Measurements from ENCODE around the gene PUM2. TPM values are rescaled to one million over a fixed set of nuclear protein-coding genes. Genes with fewer than 3 reads are reported as not detected.
A peak's percentile ranks its signal among the peaks of the same experiment; 100 is the strongest.

PUM2 gene
- total and polyA plus RNA-seq, 4 donors: 18.5 to 61.0 (median 35.1) TPM

GRCh38 chr2:20216130-20217025 lies 134.3 kb downstream of the PUM2 start:
- no peak for DNase-seq (ENCODE audit: low spot score)
- no peaks in the 10 kb centered on the region for H3K27me3 ChIP-seq (ENCODE audit: control insufficient read depth in 4 of 4, insufficient read depth in 4 of 4, low read length in 3 of 4)
- peak overlapping the region; percentile 94 to 98 for H3K27ac ChIP-seq (ENCODE audit: low read depth in 1 of 2, low read length in 2 of 2)
- H3K4me3 ChIP-seq (ENCODE audit: low read depth in 1 of 3, low read length in 3 of 3): no peak overlapping the region
- peak overlapping the region; percentile 57 to 73 for H3K9ac ChIP-seq (ENCODE audit: low read depth in 1 of 2, low read length in 2 of 2)
- no peaks in the 10 kb centered on the region for H3K36me3 ChIP-seq (ENCODE audit: control insufficient read depth in 4 of 4, insufficient read depth in 3 of 4, low read depth in 1 of 4, low read length in 3 of 4)
- 39% methylated on average over 22 of the region's 22 CpGs for WGBS
- no peaks in the 10 kb centered on the region for H3K9me3 ChIP-seq (ENCODE audit: control insufficient read depth in 4 of 4, low read length in 3 of 4)
- no peak for TF ChIP-seq FOXA1 (IDR thresholded peaks at IDR 0.05)
- TF ChIP-seq JUND (IDR thresholded peaks at IDR 0.05): no peak
- no peak for TF ChIP-seq RXRA (IDR thresholded peaks at IDR 0.05)
- TF ChIP-seq ATF3 (IDR thresholded peaks at IDR 0.05): no peak
- no peak for TF ChIP-seq HNF4G (IDR thresholded peaks at IDR 0.05)
- no peak for TF ChIP-seq GABPA (IDR thresholded peaks at IDR 0.05 in 1 of 2, conservative IDR thresholded peaks at IDR 0.05 in 1 of 2)
- no peak for TF ChIP-seq FOXA2 (IDR thresholded peaks at IDR 0.05)
- TF ChIP-seq SP1 (IDR thresholded peaks at IDR 0.05): no peak
- no peak for TF ChIP-seq TAF1 (conservative IDR thresholded peaks at IDR 0.05)
- TF ChIP-seq YY1 (IDR thresholded peaks at IDR 0.05): no peak
- TF ChIP-seq RAD21 (IDR thresholded peaks at IDR 0.05): no peak
- no peak for TF ChIP-seq CTCF (IDR thresholded peaks at IDR 0.05; ENCODE audit: low read depth, low read length, missing input control)
- no peak for TF ChIP-seq REST (IDR thresholded peaks at IDR 0.05)
- TF ChIP-seq EGR1 (IDR thresholded peaks at IDR 0.05; ENCODE audit: low read depth in 2 of 2): no peak
- peaks cover 10 to 97% (median 75%) of the 10 kb centered on the region in 4 donors for H3K4me1 ChIP-seq (ENCODE audit: control insufficient read depth in 4 of 4, insufficient read depth in 4 of 4, low read length in 3 of 4)

GRCh38 chr2:20215183-20216040 lies 135.2 kb downstream of the PUM2 start:
- 40% methylated on average over 13 of the region's 13 CpGs for WGBS
- H3K36me3 ChIP-seq (ENCODE audit: control insufficient read depth in 4 of 4, insufficient read depth in 3 of 4, low read depth in 1 of 4, low read length in 3 of 4): no peaks in the 10 kb centered on the region
- H3K27me3 ChIP-seq (ENCODE audit: control insufficient read depth in 4 of 4, insufficient read depth in 4 of 4, low read length in 3 of 4): no peaks in the 10 kb centered on the region
- peak overlapping the region in 1 of 3 donors; percentile 9 for H3K4me3 ChIP-seq (ENCODE audit: low read depth in 1 of 3, low read length in 3 of 3)
- peak; percentile 63 for DNase-seq (ENCODE audit: low spot score)
- no peaks in the 10 kb centered on the region for H3K9me3 ChIP-seq (ENCODE audit: control insufficient read depth in 4 of 4, low read length in 3 of 4)
- peaks cover 18 to 97% (median 74%) of the 10 kb centered on the region in 4 donors for H3K4me1 ChIP-seq (ENCODE audit: control insufficient read depth in 4 of 4, insufficient read depth in 4 of 4, low read length in 3 of 4)
- peak overlapping the region; percentile 34 to 73 for H3K9ac ChIP-seq (ENCODE audit: low read depth in 1 of 2, low read length in 2 of 2)
- H3K27ac ChIP-seq (ENCODE audit: low read depth in 1 of 2, low read length in 2 of 2): peak overlapping the region; percentile 94 to 98
- TF ChIP-seq YY1 (IDR thresholded peaks at IDR 0.05) (peak; percentile 86), GABPA (IDR thresholded peaks at IDR 0.05 in 1 of 2, conservative IDR thresholded peaks at IDR 0.05 in 1 of 2) (peak in 1 of 2 donors; percentile 13), ATF3 (IDR thresholded peaks at IDR 0.05) (no peak), ZBTB33 (IDR thresholded peaks at IDR 0.05) (peak; percentile 85), REST (IDR thresholded peaks at IDR 0.05) (peak; percentile 69), HNF4A (conservative IDR thresholded peaks at IDR 0.05) (peak; percentile 97)

Measured in liver (tissue), 9 donors.